Measurements from ENCODE around the gene KLHL2. TPM values are rescaled to one million over a fixed set of nuclear protein-coding genes. Genes with fewer than 3 reads are reported as not detected.
"Not testable (repeated sequence)": the region's sequence is repeated elsewhere in the genome, so short reads cannot be mapped to it uniquely, and the experiment has no call there.

KLHL2 gene
- total RNA-seq, 2 donors from 2014 or later, result 8.9 to 12.8 TPM

DNA sequence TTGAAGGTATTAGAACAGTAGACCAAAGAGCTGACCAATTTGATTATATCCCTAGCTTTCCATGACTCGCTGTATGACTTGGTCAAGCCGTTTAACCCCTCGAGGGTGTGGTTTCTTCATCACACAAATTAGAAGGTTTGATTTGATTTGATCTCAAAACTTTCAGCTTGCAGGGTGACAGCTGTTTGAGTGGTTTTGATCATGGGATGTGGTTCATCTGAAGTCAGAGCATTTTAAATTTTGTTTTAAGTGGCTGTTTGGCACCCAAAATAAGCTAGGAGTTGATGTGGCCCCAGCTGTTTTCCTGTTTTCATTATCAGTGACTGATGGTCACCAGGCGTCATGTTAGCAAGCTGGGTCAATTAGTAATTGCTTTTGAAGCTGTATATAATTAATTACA, 52.4 kb downstream of the KLHL2 start:
- ATAC-seq; intact Hi-C loops (cut with DNase I, micrococcal nuclease); DNase-seq: not testable (repeated sequence)

DNA sequence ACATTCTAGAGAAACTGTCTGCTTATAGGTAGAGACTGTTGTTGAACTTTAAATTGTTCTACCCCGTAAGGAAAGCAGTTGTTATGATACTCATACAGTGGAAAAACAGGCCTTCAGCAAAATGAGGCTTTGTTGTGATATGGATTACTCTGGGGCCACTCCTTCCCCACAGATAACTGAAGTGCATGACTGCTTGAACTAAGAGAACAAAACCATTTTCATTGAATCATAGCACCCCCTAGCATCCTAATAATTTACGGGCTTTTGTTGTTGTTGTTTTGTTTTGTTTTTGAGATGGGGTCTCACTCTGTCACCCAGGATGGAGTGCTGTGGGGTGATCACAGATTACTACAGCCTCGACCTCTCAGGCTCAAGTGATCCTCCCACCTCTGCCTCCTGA, 54.9 kb downstream of the KLHL2 start:
- ATAC-seq; DNase-seq; intact Hi-C loops (cut with DNase I, micrococcal nuclease): not testable (repeated sequence)

DNA sequence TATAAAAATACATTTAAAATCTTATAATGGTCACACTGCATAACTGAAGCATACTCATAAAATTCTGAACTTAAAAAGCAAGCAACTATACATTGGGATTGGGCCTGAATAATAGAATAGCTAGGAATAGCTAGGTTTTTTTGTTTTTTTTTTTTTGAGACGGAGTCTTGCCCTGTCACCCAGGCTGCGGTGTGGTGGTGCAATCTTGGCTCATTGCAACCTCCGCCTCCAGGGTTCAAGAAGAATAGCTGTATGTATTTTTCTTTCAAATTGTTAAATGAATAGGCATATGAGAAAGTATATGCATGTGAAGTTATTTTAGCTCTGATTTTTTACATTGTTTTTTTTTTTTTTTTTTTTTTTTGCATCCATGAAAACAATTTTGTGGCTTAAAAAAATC, 56.1 kb downstream of the KLHL2 start:
- intact Hi-C loops (cut with DNase I, micrococcal nuclease); DNase-seq; ATAC-seq: not testable (repeated sequence)

DNA sequence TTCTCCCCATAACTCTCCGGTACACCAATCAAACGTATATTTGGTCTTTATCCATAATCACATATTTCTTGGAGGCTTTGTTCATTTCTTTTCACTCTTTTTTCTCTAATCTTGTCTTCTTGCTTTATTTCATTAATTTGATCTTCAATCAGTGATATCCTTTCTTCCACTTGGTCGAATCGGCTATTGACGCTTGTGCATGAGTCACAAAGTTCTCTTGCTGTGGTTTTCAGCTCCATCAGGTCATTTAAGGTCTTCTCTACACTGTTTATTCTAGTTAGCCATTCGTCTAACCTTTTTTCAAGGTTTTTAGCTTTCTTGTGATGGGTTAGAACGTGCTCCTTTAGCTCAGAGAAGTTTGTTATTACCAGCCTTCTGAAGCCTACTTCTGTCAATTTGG, 62.6 kb downstream of the KLHL2 start:
- DNase-seq; intact Hi-C loops (cut with DNase I, micrococcal nuclease); ATAC-seq: not testable (repeated sequence)

DNA sequence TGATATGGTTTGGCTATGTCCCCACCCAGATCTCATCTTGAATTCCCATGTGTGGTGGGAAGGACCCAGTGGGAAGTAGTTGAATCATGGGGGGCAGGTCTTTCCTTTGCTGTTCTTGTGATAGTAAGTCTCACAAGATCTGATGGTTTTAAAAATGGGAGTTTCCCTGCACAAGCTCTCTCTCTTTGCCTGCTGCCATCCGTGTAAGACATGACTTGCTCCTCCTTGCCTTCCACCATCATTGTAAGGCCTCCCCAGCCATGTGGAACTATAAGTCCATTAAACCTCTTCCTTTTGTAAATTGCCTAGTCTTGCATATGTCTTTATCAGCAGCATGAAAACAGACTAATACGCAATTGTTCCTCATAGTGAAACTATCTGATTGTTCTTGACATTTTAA, 66.1 kb downstream of the KLHL2 start:
- intact Hi-C loops (cut with DNase I, micrococcal nuclease); DNase-seq; ATAC-seq: not testable (repeated sequence)

DNA sequence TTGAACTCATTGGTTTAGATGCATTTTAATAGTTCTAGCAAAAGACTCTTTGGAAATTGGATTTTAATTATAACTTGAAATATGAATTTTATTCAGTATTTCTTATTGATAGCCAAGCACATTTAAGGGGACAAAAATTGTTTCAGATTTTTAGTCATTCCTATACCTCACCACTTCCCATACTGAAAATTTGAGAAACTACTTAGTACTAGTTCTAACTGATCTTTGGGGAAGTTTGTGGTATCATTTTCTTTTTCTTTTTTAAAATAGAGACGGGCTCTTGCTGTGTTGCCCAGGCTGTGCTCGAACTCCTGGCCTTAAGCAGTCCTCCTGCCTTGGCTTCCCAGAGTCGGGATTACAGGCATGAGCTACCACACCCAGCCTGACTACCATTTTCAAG, 68.0 kb downstream of the KLHL2 start:
- ATAC-seq; intact Hi-C loops (cut with DNase I, micrococcal nuclease); DNase-seq: not testable (repeated sequence)

DNA sequence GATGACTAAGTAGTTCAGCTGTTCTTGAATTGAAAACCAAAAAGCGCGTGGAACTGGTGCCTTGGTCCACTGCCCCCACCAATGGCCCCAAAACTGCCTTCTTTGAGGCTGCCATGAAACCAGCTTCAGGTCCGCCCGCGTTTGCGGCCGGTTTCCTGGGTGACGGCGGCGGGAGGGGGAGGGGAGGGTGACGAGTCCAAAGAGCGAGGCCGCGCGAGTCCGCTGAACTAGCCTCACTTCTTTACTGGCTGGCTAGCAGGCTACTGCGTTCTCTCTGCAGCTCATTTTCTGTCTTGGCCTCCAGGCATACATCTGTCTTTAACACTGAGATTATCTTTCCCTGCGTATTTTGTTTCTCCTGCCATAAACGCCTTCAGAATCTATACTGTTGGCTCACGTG, 72.2 kb downstream of the KLHL2 start:
- intact Hi-C loops (cut with DNase I, micrococcal nuclease); DNase-seq; ATAC-seq: not testable (repeated sequence)

DNA sequence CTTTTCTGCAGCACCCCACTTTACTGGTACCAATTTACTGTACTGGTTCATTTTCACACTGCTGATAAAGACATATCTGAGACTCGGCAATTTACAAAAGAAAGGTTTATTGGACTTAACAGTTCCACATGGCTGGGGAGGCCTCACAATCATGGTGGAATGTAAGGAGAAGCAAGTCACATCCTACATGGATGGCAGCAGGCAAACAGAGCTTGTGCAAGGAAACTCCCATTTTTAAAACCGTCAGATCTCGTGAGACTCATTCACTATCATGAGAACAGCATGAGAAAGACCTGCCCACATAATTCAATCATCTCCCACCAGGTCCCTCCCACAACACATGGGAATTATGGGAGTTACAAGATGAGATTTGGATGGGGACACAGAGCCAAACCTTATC, 77.3 kb downstream of the KLHL2 start:
- intact Hi-C loops (cut with DNase I, micrococcal nuclease); DNase-seq; ATAC-seq: not testable (repeated sequence)

DNA sequence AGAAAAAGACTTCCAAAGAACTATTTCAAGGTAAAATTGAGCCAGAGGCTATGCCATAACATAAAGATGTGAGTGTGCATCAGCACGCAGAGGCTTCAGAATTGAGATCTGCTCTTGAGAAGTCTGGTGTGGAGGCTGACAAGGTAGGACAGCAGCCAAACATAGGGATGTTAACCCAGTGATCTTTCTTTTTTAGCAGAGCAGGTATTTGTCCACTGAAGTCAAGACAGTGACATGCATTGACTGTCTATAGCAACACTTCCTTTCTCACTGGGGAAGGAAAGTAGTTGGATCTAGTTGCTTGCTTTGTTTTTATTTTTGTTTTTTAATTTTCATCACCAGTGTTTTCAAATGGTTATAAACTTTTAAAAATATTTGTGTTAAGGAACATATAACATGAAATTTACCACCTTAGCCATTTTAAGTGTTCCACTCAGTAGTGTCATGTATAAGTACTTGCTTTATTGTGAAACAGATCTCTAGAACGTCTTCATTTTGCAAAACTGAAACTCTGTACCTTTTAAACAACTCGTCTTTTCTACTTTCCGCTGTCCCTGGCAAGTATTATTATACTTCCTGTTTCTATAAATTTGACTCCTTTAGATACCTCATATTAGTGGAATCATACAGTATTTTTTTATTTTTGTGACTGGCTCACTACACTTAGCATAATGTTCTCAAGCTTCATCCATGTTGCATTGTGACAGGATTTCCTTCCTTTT, 79.4 kb downstream of the KLHL2 start:
- DNase-seq; intact Hi-C loops (cut with DNase I, micrococcal nuclease); ATAC-seq: not testable (repeated sequence)

DNA sequence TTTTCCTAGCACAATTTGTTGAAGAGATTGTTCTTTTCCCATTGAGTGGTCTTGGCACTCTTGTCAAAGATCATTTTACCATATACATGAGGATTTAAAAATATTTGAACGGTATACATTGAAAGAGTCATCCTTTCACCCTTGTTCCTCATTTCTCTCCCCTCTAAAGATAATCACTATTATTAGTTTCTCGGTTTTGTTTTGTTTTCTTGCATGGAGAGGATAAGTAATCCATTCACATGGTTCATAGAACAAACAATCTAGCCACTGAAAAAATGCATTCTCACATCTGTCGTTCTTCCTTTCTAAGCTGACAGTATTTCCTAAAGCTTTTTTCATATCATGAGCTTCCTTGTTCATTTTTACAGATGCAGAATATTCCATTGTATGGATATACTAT, 80.9 kb downstream of the KLHL2 start:
- intact Hi-C loops (cut with DNase I, micrococcal nuclease), result no loop called here
- no peak for ATAC-seq
- DNase-seq, result no peak

DNA sequence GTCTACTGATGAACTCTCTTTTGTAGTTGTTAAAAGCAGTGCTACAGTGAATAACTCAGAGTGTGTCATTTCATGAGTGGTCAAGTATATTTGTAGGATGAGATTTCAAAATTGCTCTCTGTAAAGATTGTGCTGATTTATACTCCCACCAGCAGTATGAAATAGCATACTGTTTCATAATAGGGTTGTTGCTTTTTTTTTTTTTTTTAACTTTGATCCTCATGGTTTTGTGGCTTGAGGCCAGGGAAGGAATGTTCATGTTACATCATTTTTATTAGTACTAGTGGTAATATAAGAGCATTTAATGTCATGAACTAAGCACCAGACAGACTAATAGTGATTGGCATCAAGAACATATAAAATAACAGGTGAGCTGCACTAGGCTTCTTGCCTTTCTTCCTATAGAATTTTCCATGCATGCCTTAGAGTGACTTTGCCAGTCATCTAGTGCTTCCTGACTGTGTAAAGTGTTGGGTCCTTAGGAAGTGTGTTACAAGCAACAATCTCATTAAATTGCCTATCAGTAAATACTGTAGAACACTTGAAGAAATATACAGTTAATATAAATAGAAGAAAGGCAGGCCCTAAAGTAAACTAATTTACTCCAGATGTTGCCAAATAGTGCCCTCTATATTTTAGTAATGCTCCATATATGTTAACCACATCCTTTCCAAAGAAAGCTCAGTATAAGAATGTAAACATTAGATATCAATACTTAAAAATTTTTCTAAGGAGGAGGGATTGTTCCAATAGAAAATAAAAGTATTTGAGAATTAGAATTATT, 81.5 kb downstream of the KLHL2 start:
- DNase-seq (no peak), ATAC-seq (no peak)
- intact Hi-C loops (cut with DNase I, micrococcal nuclease), result no loop called here

DNA sequence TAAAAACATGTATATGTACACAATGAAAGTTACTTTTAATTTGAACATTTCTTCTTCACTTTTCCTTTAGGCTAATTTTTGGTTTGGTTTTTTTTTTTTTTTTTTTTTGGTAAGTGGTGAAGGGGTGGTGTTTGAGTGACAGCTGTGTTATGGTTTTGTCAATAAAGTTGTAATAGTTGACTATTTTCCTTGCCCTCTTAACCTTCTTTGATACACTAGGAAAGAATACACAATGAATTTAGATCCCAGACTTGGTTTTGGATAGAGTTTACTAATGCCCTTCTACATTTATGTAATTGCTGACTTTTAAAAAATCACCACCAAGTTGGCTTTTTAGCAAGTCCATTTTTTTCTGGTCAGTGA, 82.0 kb downstream of the KLHL2 start:
- DNase-seq (no peak), ATAC-seq (no peak)
- intact Hi-C loops (cut with DNase I, micrococcal nuclease), result no loop called here

DNA sequence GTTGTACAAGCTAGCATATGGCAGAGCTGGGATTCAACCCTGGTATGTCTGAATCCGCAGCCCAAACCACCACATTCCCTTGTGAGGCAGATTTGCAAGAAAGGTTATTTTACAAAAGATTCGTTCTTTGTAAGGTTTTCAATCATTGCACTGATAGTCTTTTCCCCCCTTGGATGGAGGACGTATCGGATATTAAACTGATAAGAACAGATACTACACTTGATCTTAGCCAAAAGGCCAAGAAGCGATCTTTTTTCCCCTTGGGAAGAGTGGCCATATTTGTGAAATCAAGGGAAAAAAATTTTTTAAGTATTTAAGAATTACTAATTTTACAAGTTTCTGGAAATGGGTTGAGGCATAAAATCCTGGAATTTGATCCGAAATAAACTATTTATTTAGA, 85.7 kb downstream of the KLHL2 start:
- DNase-seq (no peak), ATAC-seq (no peak)
- intact Hi-C loops (cut with DNase I, micrococcal nuclease), result no loop called here

DNA sequence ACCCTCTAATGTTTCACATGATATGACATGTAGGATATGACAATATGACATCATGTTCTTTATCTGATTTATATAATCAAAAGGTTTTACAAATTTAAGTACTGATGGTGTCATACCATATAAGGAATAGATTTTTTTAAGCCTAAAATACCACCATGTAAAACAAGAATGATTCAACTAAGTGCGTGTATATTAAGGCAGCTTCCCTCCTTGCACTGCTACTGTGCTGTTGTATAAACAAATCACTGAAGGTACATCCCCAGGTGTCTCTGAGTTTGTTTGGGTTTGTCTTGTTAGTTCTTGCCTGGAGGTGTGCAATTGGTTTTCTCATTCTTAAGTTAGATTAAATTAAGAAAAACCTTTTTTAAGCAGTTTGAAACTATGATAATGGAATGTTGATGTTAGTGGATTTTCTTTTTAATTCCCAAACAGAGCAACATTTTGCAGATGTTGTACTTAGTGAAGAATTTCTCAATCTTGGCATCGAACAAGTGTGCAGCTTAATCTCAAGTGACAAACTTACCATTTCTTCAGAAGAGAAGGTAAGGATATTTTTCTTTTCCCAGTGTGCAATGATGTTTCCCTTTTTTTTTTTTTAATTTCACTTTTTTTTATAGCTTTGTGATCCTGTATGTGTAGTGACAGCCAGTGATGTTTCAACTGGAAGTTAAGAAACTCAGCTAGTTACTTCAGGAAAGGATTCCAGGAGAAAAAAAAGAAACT, 86.7 kb downstream of the KLHL2 start:
- DNase-seq (no peak), ATAC-seq (no peak)
- intact Hi-C loops (cut with DNase I, micrococcal nuclease), result no loop called here

DNA sequence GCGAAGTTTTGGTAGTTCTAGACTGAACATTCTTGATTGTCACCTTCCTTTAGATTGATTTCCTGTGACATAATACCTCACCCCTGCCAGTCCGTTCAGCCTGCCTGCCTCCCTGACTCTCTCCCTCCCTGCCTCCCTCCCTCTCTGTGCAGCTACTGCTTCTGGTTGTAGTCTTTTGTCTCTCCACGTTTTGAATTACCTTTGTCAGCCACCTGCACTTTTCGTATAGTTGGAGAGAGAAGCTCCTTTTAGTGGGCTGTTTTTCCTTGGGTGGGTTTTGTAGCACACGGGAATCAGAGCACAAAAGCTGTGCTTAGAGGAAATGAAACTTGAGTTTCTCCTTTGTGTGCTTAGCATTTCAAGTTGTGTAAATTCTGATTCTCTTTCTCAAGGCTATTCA, 87.5 kb downstream of the KLHL2 start:
- DNase-seq, result no peak
- intact Hi-C loops (cut with DNase I, micrococcal nuclease), result no loop called here
- ATAC-seq, result no peak

DNA sequence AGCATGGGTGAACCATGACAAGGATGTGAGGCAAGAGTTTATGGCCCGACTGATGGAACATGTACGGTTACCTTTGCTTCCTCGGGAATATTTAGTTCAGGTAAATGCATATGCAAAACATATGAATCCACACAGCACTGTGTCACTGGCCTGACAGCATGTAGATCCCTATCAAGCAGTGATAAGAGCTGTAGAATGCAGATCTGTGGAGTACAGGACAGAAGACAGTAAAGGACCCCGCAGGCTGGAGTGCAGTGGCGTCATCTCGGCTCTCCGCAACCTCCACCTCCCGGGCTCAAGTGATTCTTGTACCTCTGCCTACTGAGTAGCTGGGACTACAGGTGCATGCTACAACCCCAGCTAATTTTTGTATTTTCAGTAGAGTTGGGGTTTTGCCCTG, 90.3 kb downstream of the KLHL2 start:
- intact Hi-C loops (cut with DNase I, micrococcal nuclease), result no loop called here
- DNase-seq (no peak), ATAC-seq (no peak)

DNA sequence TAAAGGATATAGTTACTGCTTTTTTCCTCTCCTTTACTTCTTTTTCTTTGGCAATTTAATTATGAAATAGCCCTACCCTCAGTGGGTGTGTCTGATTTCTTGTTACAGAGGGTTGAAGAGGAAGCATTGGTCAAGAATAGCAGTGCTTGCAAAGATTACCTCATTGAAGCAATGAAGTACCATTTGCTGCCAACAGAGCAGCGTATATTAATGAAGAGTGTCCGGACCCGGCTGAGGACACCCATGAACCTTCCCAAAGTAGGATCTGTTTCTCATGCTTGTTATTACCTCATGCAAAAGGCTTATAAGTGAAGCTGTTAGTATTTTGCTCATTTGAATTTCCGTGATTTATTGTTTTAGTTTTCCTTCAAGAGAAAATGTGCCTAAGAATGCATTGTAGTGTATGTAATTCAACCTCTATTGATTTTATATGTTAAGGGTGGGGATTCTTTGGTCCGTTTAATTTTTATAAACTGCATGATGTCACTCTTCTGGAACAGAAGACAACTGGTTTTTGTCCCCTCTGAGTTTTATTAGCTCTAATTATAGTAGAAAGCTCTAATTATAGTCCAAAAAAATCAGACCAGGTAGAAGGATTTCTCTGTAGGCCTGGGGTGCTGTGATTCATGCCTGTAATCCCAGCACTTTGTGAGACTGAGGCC, 92.2 kb downstream of the KLHL2 start:
- peak; percentile 46 for ATAC-seq
- DNase-seq, result no peak
- intact Hi-C loops (cut with DNase I, micrococcal nuclease), result no loop called here

DNA sequence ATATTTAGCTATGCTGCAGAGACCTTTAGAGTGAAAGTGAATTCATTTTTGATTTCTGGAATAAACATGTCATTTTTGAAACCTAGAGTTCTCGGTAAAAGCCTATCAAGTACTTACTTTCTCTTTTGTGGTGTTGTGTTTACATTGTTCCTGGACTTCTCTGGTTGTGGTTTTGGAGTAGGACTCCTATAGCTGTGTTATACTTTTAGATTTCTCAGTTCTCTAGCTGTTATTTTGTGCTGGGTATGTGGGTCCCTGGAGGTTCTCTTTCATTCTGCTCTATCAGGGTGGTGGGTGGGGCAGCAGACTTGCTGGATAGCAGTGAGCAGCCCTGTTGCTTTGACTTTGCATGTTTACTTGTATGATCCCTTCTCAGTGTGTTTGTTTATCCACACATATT, 94.5 kb downstream of the KLHL2 start:
- DNase-seq (no peak), ATAC-seq (no peak)
- intact Hi-C loops (cut with DNase I, micrococcal nuclease), result no loop called here

DNA sequence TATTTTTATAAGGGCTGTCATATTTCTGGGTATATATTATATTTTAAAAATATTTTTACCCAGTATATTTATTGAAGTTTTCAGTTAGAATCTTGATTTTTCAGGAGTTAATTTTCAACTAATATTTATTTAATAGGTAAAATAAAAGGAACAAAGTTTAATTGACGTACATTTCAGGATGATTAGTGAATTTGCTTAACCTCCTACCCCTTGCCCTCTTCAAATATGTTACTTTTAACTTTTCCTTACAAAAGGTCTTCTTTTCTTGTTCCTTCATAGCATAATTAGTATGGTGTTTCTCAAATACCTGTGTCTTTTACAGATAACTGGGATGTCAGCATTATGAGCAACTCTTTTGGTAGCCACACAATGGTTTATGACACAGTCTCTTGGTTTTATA, 95.3 kb downstream of the KLHL2 start:
- DNase-seq, result no peak
- ATAC-seq, result no peak
- intact Hi-C loops (cut with DNase I, micrococcal nuclease), result no loop called here
